GM21619 (cell line): Measurements from ENCODE around the gene UBR1.
"Not testable (repeated sequence)": the region's sequence is repeated elsewhere in the genome, so short reads cannot be mapped to it uniquely, and the experiment has no call there.

Experiments used
- ATAC-seq: cut with Tn5 transposase; IDR thresholded peaks from one replicate; pipeline ENCODE4 v1.9.1; 2021; ENCODE audit not compliant: unreplicated experiment

The UBR1 gene

DNA sequence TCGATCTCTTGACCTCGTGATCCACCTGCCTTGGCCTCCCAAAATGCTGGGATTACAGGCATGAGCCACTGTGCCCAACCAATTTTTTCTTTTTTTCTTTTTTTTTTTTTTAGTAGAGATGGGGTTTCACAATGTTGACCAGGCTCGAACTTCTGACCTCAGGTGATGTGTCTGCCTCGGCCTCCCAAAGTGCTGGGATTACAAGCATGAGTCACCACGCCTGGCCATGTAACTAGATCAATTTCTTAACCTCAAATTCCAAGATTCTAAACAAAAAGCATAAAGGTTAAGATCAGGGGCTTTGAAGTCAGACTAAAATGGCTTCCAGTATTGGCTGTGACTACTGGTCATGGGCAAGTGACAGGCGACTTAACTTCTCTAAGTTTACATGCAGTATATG lies 126.7 kb downstream of the UBR1 start:
- not testable (repeated sequence) for ATAC-seq

DNA sequence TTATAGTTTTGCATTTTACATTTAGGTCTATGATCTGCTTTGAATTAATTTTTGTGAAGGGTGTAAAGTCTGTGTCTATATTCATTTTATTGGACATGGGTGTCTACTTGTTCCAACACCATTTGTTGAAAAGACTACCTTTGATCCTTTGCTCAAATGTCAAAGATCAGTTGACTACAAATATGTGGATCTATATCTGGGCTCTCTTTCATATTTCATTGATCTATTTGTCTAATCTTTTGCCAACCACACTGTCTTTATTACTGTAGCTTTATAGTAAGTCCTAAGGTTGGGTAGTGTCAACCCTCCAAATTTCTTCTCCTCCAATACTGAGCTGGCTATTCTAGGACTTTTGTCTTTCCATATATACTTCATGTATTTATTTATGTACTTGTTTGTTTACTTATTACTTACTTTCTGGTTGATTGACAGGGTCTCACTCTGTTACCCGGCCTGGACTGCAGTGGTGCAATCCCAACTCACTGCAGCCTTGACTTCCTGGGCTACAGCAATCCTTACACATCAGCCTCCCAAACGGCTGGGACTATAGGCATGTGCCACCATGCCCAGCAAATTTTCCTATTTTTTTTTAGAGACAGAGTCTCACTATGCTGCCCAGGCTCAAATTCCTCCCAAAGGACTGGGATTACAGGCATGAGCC lies 131.5 kb downstream of the UBR1 start:
- ATAC-seq: no peak

DNA sequence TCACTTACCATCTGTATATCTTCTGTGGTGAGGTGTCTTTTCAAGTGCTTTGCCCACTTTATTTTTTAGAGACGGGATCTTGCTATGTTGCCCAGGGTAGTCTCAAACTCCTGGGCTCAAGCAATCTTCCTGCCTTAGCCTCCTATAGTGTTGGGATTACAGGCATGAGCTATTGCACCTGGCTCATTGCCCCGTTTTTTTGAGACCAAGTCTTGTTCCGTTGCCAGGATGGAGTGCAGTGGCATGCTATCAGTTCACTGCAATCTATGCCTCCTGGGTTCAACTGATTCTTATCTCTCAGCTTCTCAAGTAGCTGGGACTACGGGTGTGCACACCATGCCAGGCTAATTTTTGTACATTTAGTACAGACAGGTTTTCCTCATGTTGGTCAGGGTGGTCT lies 132.7 kb downstream of the UBR1 start:
- ATAC-seq: no peak

DNA sequence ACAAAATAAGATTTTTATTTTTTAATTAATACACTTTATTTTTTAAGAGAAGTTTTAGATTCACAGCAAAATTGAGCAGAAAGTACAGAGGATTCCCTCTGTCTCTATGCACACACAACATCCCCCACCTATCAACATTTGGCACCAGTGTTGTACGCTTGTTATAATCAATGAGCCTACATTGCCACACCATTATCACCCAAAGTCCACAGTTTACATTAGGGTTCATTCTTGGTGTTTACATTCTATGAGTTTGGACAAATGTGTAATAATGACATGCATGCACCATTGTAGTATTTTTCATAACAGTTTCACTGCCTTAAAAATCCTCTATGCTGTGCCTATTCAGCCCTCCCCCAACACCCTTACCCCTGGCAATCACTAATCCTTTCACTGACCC lies 134.0 kb downstream of the UBR1 start:
- no peak for ATAC-seq

DNA sequence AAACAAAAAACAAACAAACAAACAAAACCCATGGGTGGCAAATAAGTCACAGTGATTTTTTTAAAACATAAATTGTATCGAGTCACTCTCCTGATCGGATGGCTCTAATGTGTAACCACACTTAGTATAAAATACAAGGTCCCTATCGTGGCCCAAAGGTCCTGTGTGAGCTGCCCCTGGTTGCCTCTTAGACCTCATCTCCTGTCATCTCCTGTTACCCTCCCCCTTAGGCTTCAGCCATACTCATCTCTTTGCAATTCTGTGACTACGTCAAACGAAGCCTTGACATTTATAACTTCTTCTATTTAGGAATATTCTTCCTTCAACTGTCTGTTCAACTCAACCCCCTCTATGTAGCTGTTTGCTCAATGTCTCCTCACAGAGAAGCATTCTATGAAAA lies 141.4 kb downstream of the UBR1 start:
- ATAC-seq: no peak

DNA sequence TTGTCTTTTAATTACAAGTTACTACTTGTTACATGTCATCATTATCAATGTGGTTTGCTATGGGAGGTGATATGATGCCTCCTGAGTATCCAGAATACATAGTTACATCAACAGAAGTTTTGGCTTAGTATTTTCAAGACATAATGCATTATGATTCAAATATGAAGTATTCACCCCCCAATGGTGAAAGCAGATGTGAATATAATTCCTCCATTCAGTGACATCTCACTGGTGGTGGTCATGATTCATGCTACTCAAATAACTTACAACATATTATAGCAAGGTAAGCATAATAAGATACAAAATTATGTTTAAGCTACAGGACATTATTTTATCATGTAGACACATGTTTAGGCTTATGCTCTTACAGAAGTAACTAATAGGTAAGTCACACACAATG lies 150.3 kb downstream of the UBR1 start:
- no peak for ATAC-seq

DNA sequence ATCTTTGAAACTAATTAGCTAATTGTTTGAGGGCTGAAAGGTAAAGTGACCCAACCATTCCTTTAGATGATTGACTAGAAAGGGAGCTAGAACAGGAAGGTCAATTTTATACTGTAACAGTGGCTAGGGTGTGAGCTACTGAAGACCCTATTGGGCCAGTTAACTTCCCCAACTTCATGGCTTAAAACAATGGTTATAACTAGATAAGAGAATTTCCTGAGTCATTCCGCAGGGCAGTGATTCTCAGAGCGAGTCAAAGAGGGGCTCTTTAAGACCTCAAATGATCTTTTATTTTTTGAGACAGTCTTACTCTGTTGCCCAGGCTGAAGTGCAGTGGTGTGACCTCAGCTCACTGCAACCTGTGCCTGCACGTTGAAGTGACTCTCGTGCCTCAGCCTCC lies 151.5 kb downstream of the UBR1 start:
- ATAC-seq: no peak

DNA sequence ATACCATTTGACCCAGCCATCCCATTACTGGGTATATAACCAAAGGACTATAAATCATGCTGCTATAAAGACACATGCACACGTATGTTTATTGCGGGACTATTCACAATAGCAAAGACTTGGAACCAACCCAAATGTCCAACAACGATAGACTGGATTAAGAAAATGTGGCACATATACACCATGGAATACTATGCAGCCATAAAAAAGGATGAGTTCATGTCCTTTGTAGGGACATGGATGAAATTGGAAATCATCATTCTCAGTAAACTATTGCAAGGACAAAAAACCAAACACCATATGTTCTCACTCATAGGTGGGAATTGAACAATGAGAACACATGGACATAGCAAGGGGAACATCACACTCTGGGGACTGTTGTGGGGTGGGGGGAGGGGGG lies 156.9 kb downstream of the UBR1 start:
- ATAC-seq: not testable (repeated sequence)

DNA sequence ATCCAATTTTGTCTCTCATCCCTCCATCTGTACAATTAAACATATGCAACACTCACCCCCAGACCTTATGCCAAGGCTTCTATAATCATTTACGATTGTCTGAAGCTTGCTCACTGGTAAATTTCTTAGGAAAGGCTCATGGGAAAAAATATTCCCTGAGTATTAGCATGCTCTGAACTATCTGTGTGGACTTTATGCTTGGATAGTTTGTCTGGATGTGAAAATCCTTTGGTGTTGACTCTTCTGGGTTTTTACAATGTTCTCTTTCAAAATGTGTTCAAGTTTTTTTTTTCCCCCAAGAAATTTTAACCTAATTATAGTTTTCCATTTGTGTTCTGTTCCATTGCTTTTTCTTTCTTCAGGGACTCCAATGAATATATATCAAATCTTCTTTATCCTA lies 165.3 kb downstream of the UBR1 start:
- no peak for ATAC-seq

DNA sequence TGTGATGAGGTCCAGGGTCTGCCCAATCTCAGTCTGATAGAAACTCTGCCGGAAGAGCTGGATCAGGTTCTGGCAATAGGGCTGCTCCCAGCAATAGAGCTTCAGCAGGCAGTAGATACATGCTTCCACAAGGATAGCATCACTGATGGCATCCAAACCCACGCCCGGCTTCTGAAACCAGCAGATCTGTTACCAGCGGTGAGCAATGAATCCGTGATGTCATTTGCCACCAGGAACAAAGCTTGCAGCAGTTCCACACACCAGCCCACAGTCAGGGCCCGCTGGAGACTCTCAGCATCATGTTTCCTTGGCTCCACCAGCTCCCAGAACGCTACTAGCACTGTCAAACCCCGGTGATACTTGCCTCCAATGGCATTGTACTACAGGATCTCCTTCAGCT lies 166.0 kb downstream of the UBR1 start:
- no peak for ATAC-seq

DNA sequence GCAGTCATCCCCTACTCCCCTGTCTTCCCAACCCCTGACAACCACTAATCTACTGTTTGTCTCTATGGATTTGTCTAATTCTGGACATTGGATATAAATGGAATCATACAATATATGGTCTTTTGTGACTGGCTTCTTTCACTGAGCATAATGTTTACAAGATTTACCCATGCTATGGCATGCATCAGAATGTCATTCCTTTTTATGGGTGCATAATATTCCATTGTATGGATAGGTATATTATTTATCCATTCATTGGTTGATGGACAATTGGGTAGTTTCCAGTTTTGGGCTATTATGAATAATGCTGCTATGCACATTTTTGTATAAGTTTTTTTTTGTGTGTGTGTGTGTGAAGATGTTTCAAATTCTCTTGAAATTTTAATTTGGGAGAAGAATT lies 168.7 kb downstream of the UBR1 start:
- ATAC-seq: no peak

DNA sequence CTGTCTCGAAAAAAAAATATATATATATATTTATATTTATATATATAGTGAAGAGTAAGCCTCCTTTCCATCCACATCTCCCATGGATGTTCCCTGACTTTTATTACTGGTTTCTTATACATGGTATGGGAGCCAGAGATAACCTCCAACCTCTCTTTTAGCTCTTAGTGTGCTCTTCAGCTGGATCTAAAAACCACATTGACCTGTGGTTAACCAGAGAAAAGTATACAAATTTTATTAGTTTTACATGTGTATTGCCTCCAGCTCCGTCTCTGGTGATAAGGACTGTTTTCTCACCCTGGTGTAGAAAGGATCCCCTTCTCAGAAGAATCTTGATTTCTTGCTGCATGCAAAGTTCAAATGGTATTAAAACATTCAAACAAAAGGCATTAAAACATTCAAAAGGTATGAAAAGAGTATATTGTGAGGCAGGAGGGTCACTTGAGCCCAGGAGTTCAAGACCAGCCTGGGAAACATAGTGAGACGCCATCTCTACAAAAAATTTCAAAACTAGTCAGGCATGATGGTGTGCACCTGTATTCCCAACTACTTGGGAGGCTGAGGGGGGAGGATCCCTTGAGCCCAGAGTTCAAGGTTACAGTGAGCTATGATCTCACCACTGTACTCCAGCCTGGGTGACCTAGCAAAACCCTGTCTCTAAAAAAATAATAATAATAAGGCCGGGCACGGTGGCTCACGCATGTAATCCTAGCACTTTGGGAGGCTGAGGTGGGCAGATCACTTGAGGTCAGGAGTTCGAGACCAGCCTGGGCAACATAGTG lies 171.8 kb downstream of the UBR1 start:
- ATAC-seq: no peak

DNA sequence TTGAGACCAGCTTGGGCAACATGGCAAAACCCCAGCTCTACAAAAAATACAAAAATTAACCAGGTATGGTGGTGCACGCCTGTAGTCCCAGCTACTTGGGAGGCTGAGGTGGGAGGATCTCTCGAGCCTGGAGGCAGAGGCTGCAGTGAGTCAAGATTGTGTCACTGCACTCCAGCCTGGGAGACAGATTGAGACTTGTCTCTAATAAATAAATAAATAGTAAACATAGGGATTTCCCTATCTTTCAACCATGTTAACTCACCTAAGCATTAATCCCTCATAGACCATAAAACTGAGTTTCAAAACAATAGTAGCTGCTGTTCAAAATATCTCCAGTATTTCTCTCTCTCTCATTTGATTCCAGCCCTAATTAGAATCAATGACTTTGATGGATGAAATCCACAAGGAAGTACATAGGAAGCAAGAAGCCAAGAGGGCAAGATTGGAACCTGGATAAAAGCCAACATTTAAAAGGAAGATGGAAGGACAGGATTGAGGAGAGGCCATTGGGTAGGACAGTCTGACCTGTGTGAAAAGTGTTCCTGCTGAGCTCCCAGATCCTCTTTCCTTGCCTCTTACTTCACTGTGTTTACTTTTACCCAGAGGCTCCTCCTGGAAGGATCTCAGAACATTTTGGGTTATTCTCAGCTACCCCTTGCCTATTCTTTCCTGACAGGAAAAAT lies 172.9 kb downstream of the UBR1 start:
- no peak for ATAC-seq

DNA sequence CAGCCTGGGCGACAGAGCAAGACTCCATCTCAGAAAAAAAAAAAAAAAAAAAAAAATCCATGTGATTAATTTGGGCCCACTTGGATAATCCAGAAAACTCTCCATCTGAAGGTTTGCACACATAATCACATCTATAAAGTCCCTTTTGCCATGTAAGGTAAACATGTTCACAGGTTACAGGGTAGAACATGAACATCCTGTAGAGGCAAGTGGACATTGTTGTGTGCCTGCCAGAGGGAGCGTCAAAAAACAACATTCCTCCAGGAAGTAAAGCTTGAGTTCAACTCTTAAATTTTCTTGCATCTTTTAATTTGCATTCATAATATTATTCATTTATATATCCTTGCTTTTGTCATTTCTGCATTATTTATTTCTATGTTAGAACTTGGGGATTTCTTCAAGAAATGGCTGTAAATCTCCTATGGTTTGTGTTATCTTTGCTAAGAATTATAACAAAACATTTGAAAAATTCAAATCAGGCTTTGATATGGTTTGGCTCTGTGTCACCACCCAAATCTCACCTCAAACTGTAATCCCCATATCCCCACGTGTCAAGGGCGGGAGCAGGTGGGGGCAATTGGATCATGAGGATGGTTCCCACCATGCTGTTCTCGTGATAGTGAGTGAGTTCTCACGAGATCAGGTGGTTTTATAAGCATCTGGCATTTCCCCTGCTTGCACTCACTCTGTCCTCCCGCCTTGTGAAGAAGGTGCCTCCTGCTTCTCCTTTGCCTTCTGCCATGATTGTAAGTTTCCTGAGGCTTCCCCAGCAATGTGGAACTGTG lies 173.9 kb downstream of the UBR1 start:
- no peak for ATAC-seq

DNA sequence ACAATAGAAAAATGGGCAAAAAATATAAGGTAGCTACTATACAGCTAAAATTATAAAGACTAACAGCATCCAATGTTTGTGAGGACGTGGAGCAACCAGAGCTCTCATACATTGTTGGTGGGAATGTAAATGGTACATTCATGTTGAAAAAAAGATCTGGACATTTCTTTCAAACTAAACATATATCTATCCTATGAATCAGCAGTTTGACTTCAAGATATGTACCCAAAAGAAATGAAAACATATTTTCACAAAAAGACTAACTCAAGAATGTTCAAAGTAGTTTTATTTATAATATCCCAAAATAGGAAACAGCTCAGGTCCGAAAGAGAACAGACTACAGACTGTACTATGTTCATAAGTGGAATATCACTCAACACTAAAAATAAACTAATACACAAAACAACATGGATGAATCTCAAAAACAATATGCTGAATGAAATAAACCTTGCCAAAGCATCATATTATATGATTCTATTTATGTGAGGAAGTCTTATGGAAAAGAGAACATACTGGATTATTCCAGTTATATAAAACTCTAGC lies 176.5 kb downstream of the UBR1 start:
- no peak for ATAC-seq

DNA sequence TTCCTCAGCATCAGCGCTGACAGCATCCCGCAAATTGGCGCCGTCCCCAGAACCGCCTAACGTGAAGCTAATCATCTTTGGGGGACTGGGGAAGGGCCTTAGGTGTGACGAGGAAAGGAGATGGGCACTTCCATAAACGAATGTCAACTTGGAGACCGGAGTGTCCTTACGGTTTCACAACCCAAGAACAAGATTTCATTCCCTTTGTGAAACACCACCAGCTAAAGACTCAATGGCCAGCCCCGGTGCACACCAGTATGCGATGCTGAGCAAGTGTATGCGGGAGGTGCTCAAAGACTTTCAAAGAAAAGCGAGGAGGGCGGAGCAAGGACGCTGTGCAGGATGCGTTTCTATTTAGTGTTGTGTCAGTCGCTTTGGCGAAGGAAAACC lies 184.5 kb downstream of the UBR1 start:
- peak; percentile 6 for ATAC-seq

DNA sequence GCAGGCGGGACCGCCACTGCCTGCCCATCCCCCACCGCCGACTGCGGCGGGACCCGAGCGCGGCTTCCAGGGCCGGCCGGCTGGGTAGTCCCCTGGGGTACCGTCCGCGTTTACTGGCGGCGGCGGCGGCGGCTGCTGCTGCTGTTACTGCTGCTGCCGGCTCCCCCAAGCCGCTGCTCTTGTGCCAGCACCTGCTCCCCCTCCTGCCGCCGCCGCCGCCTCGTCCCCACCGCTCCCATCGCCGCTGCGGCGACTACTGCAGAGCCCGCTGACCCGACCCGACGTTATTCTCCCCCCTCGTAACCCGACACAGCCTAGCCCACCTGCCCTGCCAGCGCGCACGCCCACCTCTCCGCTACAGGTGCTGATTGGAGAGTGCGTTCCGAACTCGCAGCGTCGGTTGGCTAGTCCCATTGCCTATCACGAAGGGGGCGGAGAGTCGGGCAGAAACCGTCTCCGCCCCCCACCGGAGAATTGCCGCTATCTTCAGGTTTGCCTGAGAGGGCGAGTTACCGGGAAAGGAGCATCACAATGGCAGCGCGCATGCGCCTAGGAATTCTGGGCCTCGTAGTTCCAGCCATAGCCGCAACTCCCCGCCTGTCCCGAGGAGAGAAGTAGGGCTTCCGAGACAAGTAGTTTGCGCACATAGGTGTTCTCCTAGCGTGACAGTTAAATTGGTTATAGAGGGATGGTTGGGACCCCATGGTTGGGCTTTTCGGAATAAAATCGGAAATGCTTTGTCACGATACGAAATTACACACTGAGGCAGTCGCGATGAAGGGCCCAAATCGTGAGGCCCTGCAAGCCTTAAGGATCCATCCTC lies 185.1 kb downstream of the UBR1 start, which contains the start of gene TTBK2:
TTBK2 (minus strand) TSS at position 260 of the 823 bp plus-strand sequence. CDS start 42,161 bp downstream, outside the sequence.
- ATAC-seq: peak; percentile 89

DNA sequence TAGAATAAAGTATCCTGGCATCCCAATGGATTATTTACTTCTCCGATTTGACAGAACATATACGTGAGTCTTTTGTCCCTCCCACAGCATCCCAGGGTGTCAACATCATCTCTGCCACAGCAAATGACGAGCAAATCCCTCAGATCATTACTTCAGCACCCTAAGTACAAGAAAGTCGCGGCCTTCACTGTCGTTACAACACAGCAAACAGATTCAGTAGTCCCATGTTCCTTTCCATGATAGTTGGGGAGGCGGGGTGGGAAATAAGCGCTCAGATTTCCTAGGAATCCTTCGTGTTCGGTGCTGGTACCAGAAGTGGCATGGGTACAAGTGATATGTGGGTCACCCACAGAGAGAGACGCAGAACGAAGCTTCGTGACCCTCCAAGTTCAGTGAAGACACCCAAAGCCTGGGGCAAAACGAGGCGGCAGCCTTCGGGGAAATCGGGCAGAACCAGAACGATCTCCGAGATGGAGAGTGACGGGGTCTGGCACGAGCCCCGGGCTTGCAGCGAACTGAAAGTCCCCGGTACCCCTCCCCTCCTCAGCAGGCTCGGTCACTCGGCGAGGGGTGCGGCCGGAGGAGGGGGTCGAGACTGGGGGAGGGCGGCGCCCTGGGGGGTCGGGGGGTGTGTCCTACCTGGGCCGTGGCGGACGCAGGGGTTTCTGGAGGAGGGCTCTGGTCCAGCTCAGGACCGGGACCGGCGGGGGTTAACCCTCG lies 185.9 kb downstream of the UBR1 start:
- ATAC-seq: peak; percentile 25

DNA sequence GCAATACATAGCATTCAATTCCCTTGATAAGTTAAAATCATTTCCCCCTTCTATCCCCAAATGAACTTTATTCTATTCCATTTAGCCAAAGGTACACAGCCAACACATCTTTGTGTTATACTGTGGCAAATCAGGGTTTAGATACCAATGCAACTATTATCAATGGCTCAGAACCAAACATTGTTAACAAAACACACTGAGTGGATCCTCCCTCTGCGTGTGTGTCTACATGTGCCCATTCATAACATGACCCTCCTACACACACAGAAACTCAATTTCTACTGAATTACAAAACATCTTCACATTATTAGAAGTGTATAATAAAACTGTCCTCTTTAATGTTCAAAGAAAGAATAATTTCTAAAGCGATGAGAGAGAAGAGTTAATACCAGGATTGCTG lies 186.5 kb downstream of the UBR1 start:
- no peak for ATAC-seq
